ENCODE results near the gene PLP2. TPM values are rescaled to one million over a fixed set of nuclear protein-coding genes. Genes with fewer than 3 reads are reported as not detected.
A peak's percentile ranks its signal among the peaks of the same experiment; 100 is the strongest.

The PLP2 gene
- total RNA-seq, 1 donor from 2014 or later, result 12.2 TPM

- peak; percentile 76 for DNase-seq
- no peak overlapping the region for H3K27ac Mint-ChIP-seq (ENCODE audit: unreplicated experiment)
- peaks cover 5% of the 10 kb centered on the region for H3K27me3 Mint-ChIP-seq (ENCODE audit: unreplicated experiment)
- no peak for TF ChIP-seq CTCF (IDR thresholded peaks at IDR 0.05; ENCODE audit: partially characterized antibody, unreplicated experiment)
- H3K9me3 Mint-ChIP-seq (ENCODE audit: unreplicated experiment), result peaks cover 4% of the 10 kb centered on the region
- peaks cover 3% of the 10 kb centered on the region for H3K4me1 Mint-ChIP-seq (ENCODE audit: low read depth, unreplicated experiment)
- H3K36me3 Mint-ChIP-seq (ENCODE audit: unreplicated experiment), result no peaks in the 10 kb centered on the region
- H3K4me3 Mint-ChIP-seq (ENCODE audit: unreplicated experiment), result no peak overlapping the region
Measured at GRCh38 chrX:49184294-49185281, 12.9 kb downstream of the PLP2 start.

GRCh38 chrX:49186125-49187027, 14.7 kb downstream of the PLP2 start, which contains the start of gene PRICKLE3:
PRICKLE3 (minus strand) TSS chrX:49186373; CDS start chrX:49186297, 76 bp downstream.
- Mint-ChIP-seq H3K9me3 (ENCODE audit: unreplicated experiment) (peaks cover 10% of the 10 kb centered on the region), H3K4me3 (ENCODE audit: unreplicated experiment) (peak within 1 kb of the TSS; percentile 30), H3K4me1 (ENCODE audit: low read depth, unreplicated experiment) (peaks cover 3% of the 10 kb centered on the region), H3K27ac (ENCODE audit: unreplicated experiment) (peak within 1 kb of the TSS; percentile 5), H3K36me3 (ENCODE audit: unreplicated experiment) (no peaks in the 10 kb centered on the region), H3K27me3 (ENCODE audit: unreplicated experiment) (peaks cover 11% of the 10 kb centered on the region)
- TF ChIP-seq CTCF (IDR thresholded peaks at IDR 0.05; ENCODE audit: partially characterized antibody, unreplicated experiment), result peak; percentile 10
- DNase-seq, result peak; percentile 63

DNA sequence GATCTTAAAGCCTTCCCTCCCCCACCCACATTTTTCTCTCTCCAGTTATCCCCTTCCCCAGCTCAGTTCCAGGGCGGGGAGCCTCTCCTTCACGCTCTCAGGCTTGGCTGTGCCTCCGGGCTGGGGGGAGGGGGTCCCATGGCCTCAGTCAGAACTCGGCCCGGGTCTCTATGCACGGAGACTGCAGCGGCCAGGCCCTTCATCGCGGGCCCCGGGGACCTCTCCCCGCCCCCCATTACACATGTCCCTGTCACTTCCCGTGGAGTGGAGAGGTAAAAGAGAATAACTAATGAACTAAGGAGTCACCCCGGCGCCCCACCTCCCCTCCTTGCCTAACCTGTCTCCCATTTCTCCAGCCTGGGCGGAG, 15.3 kb downstream of the PLP2 start:
- TF ChIP-seq CTCF (IDR thresholded peaks at IDR 0.05; ENCODE audit: partially characterized antibody, unreplicated experiment), result no peak
- DNase-seq, result peak; percentile 45
- peak overlapping the region; percentile 5 for H3K27ac Mint-ChIP-seq (ENCODE audit: unreplicated experiment)
- H3K9me3 Mint-ChIP-seq (ENCODE audit: unreplicated experiment), result peaks cover 10% of the 10 kb centered on the region
- peaks cover 3% of the 10 kb centered on the region for H3K4me1 Mint-ChIP-seq (ENCODE audit: low read depth, unreplicated experiment)
- peak overlapping the region; percentile 30 for H3K4me3 Mint-ChIP-seq (ENCODE audit: unreplicated experiment)
- H3K27me3 Mint-ChIP-seq (ENCODE audit: unreplicated experiment), result peaks cover 11% of the 10 kb centered on the region
- H3K36me3 Mint-ChIP-seq (ENCODE audit: unreplicated experiment), result no peaks in the 10 kb centered on the region

DNA sequence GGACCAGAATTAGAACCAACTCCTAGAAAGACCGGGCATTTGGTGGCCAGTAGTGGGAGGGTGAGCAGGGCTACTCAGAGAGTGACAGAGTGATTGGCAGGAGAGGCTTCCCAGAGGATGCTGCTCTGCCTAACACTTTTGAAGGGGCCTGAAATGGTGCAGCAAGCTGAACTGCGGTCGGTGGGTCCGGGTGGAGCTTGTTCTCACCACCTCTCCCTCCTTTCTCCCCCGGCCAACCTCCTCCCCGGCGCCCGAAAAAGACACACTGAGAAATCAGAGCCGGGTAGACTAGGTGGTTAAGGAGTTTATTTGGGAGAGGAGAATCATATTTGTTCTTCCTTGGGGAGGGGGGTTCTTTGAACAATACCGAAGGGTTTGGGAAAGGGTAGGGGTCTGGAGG, 15.8 kb downstream of the PLP2 start:
- H3K4me3 Mint-ChIP-seq (ENCODE audit: unreplicated experiment), result no peak overlapping the region
- no peaks in the 10 kb centered on the region for H3K36me3 Mint-ChIP-seq (ENCODE audit: unreplicated experiment)
- peaks cover 10% of the 10 kb centered on the region for H3K9me3 Mint-ChIP-seq (ENCODE audit: unreplicated experiment)
- H3K27ac Mint-ChIP-seq (ENCODE audit: unreplicated experiment), result no peak overlapping the region
- no peak for TF ChIP-seq CTCF (IDR thresholded peaks at IDR 0.05; ENCODE audit: partially characterized antibody, unreplicated experiment)
- H3K27me3 Mint-ChIP-seq (ENCODE audit: unreplicated experiment), result peaks cover 11% of the 10 kb centered on the region
- peaks cover 3% of the 10 kb centered on the region for H3K4me1 Mint-ChIP-seq (ENCODE audit: low read depth, unreplicated experiment)
- no peak for DNase-seq

Measured in glutamatergic neuron (in vitro differentiated cells).